ENCODE results near the gene CYRIA. TPM values are rescaled to one million over a fixed set of nuclear protein-coding genes. Genes with fewer than 3 reads are reported as not detected.
A peak's percentile ranks its signal among the peaks of the same experiment; 100 is the strongest.

CYRIA gene
- total RNA-seq, 4 donors from 2014 or later, result 3.3 to 8.0 (median 4.5) TPM

- TF ChIP-seq CTCF (IDR thresholded peaks at IDR 0.05 in 4 of 5, conservative IDR thresholded peaks at IDR 0.05 in 1 of 5) (no peak), POLR2A (IDR thresholded peaks at IDR 0.05) (no peak)
- ATAC-seq (no peak), DNase-seq (no peak)
- H3K4me3 ChIP-seq, result no peak overlapping the region
- intact Hi-C loops (cut with DNase I; ENCODE audit: low total_unique reads) (no loop called here), in situ Hi-C loops (cut with MboI; ENCODE audit: low sequenced_read_pairs in 4 of 4) (no loop called here)
- no peaks in the 10 kb centered on the region for H3K36me3 ChIP-seq
- no peak overlapping the region for H3K27ac ChIP-seq
- no peaks in the 10 kb centered on the region for H3K4me1 ChIP-seq
- no peaks in the 10 kb centered on the region for H3K27me3 ChIP-seq
- no peaks in the 10 kb centered on the region for H3K9me3 ChIP-seq
Observed at GRCh38 chr2:16683576-16683975, 17.9 kb upstream of the CYRIA start.

- intact Hi-C loops (cut with DNase I; ENCODE audit: low total_unique reads), result no loop called here
Observed at GRCh38 chr2:16682431-16683118, 16.9 kb upstream of the CYRIA start.

GRCh38 chr2:16680781-16681180, 15.1 kb upstream of the CYRIA start:
- intact Hi-C loops (cut with DNase I; ENCODE audit: low total_unique reads) (no loop called here), in situ Hi-C loops (cut with MboI; ENCODE audit: low sequenced_read_pairs in 4 of 4) (no loop called here)
- DNase-seq (no peak), ATAC-seq (no peak)
- no peak for TF ChIP-seq POLR2A (IDR thresholded peaks at IDR 0.05)
- no peak for TF ChIP-seq CTCF (IDR thresholded peaks at IDR 0.05 in 4 of 5, conservative IDR thresholded peaks at IDR 0.05 in 1 of 5)
- no peak overlapping the region for H3K4me3 ChIP-seq
- no peaks in the 10 kb centered on the region for H3K36me3 ChIP-seq
- no peak overlapping the region for H3K27ac ChIP-seq
- no peaks in the 10 kb centered on the region for H3K27me3 ChIP-seq
- peaks cover 0 to 10% (median 0%) of the 10 kb centered on the region in 3 donors for H3K9me3 ChIP-seq
- no peaks in the 10 kb centered on the region for H3K4me1 ChIP-seq

More at GRCh38 chr2:16682431-16683118, 16.9 kb upstream of the CYRIA start:
- Histone ChIP-seq H3K36me3 (no peaks in the 10 kb centered on the region), H3K4me1 (no peaks in the 10 kb centered on the region), H3K9me3 (peaks cover 0 to 8% (median 0%) of the 10 kb centered on the region in 3 donors), H3K4me3 (no peak overlapping the region), H3K27me3 (no peaks in the 10 kb centered on the region), H3K27ac (no peak overlapping the region)
- peak; percentile 33 to 41 for ATAC-seq
- TF ChIP-seq CTCF (IDR thresholded peaks at IDR 0.05 in 4 of 5, conservative IDR thresholded peaks at IDR 0.05 in 1 of 5) (no peak), POLR2A (IDR thresholded peaks at IDR 0.05) (no peak)
- DNase-seq, result peak in 1 of 2 donors; percentile 37
- in situ Hi-C loops (cut with MboI; ENCODE audit: low sequenced_read_pairs in 4 of 4), result no loop called here

GRCh38 chr2:16680304-16680703, 14.7 kb upstream of the CYRIA start:
- Histone ChIP-seq H3K4me3 (no peak overlapping the region), H3K27me3 (no peaks in the 10 kb centered on the region), H3K9me3 (peaks cover 0 to 10% (median 0%) of the 10 kb centered on the region in 3 donors), H3K36me3 (no peaks in the 10 kb centered on the region), H3K27ac (no peak overlapping the region), H3K4me1 (no peaks in the 10 kb centered on the region)
- no peak for ATAC-seq
- in situ Hi-C loops (cut with MboI; ENCODE audit: low sequenced_read_pairs in 4 of 4), result no loop called here
- DNase-seq, result no peak
- intact Hi-C loops (cut with DNase I; ENCODE audit: low total_unique reads), result no loop called here
- TF ChIP-seq CTCF (IDR thresholded peaks at IDR 0.05 in 4 of 5, conservative IDR thresholded peaks at IDR 0.05 in 1 of 5) (no peak), POLR2A (IDR thresholded peaks at IDR 0.05) (no peak)
